Measurements from ENCODE around the gene GRIA2. TPM values are rescaled to one million over a fixed set of nuclear protein-coding genes. Genes with fewer than 3 reads are reported as not detected.

Gene GRIA2
- total and polyA plus RNA-seq, 2 donors (not counting 3 experiments of a cell fraction or from before 2014, with no cell fraction given): not detected

DNA sequence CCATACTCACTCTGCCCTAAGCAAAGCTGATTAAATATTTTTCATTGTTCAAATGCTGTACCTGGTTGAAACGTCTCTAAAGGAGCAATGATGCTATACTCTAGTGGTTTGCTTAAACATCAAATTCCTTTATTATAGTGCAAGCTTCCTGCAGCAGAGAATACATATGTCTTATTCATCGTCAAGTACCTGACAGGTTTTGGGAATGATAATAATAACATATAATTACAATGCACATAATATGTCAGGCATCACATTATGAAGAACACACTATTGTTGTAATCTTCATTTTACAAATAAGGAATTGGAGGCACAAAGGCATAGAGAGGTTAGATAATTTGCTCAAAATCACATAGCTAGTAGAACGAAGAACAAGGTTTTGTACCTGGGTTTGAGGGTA lies 151.6 kb downstream of the GRIA2 start:
- Histone ChIP-seq H3K9me3 (replicated peaks; ENCODE audit: control insufficient read depth, insufficient read depth, low read length) (no peaks in the 10 kb centered on the region), H3K27me3 (ENCODE audit: control insufficient read depth in 2 of 2, insufficient read depth in 2 of 2, low read length in 2 of 2) (no peaks in the 10 kb centered on the region), H3K9ac (replicated peaks; ENCODE audit: extremely low read depth, insufficient read depth, low read length) (no peak overlapping the region), H3K9me1 (replicated peaks; ENCODE audit: control insufficient read depth, extremely low read depth, insufficient read depth, low read length) (no peaks in the 10 kb centered on the region), H3K79me2 (ENCODE audit: control insufficient read depth, insufficient read depth, low read length) (no peaks in the 10 kb centered on the region), H3K36me3 (ENCODE audit: control insufficient read depth in 2 of 2, extremely low read depth in 1 of 2, insufficient read depth in 2 of 2, low read length in 2 of 2) (no peaks in the 10 kb centered on the region), H3K27ac (ENCODE audit: insufficient read depth, low read depth, low read length) (no peak overlapping the region), H3K4me1 (ENCODE audit: control insufficient read depth, extremely low read depth, insufficient read depth, low read length) (no peaks in the 10 kb centered on the region), H2AFZ (ENCODE audit: low read depth, low read length) (no peak overlapping the region), H3K4me3 (replicated peaks in 1 of 3; ENCODE audit: insufficient read depth in 1 of 3, low read depth in 1 of 3, low read length in 3 of 3) (no peak overlapping the region), H4K20me1 (replicated peaks; ENCODE audit: control insufficient read depth, extremely low read depth, insufficient read depth, low read length) (no peaks in the 10 kb centered on the region), H3K4me2 (ENCODE audit: insufficient read depth, low read length) (no peak overlapping the region)
- BruUV-seq (replicated peaks): no TSS peak
- dilution Hi-C loops (cut with MboI; ENCODE audit: extremely low pct_ligation_motif_present, low sequenced_read_pairs) (no loop called here), intact Hi-C loops (cut with micrococcal nuclease) (no loop called here)
- TF ChIP-seq MYC (IDR thresholded peaks at IDR 0.05; ENCODE audit: low read depth, low read length) (no peak), POLR2A (IDR thresholded peaks at IDR 0.05; ENCODE audit: low read depth, low read length) (no peak), EZH2 (IDR thresholded peaks at IDR 0.05; ENCODE audit: borderline replicate concordance, low read depth, low read length, severe bottlenecking) (no peak), JUN (IDR thresholded peaks at IDR 0.05; ENCODE audit: borderline replicate concordance, insufficient read depth, insufficient read length, low read depth) (no peak), CTCF (IDR thresholded peaks at IDR 0.05; ENCODE audit: extremely low read depth in 1 of 2, insufficient read depth in 1 of 2, low read depth in 1 of 2, low read length in 2 of 2) (no peak), MAX (IDR thresholded peaks at IDR 0.05; ENCODE audit: insufficient read depth, insufficient read length) (no peak), POLR2AphosphoS5 (IDR thresholded peaks at IDR 0.05; ENCODE audit: insufficient read depth, low read depth, low read length) (no peak), FOS (IDR thresholded peaks at IDR 0.05; ENCODE audit: borderline replicate concordance, insufficient read depth, low read length) (no peak), GATA2 (IDR thresholded peaks at IDR 0.05; ENCODE audit: insufficient read depth, insufficient read length, low read depth, low read length) (no peak)
- DNase-seq (ENCODE audit: low read depth, low spot score) (no peak), FAIRE-seq (no peak)
- ChIA-PET CTCF (interaction anchor here (1.9 kb wide), 1 partner anchor 12 kb away, joined by 5 read pairs; no protein-coding TSS in a partner anchor), POLR2A (no interaction called here)
